Activated CD4-positive, alpha-beta T cell treated with anti-CD3 and anti-CD28 coated beads, Interleukin-2, amount 10 ng/mL, durations not matched to agents 7 days and 5 days (primary cell): ENCODE results near the gene SH2D3C. TPM values are rescaled to one million over a fixed set of nuclear protein-coding genes. Genes with fewer than 3 reads are reported as not detected.

Source experiments
- CTCF ChIA-PET: fragments of 350-600 bp; sonication (Branson Sonifier 250); formaldehyde crosslinking; loops from one replicate; lab custom pipeline; 2021; ENCODE audit warnings: antibody characterized with exemption; lab: Charles Lee
- POLR2A ChIA-PET: fragments of 350-600 bp; sonication (Branson Sonifier 250); formaldehyde crosslinking; loops from one replicate; lab custom pipeline; 2021; ENCODE audit warnings: antibody characterized with exemption; lab: Charles Lee
- DNase-seq: peaks from one replicate; pipeline ENCODE4 v3.0.0-alpha.2; 2020
- H3K27ac Mint-ChIP-seq: one replicate; pipeline ENCODE4 v1.8.0; 2021; ENCODE audit warnings: mild to moderate bottlenecking, moderate library complexity, mixed read lengths
- H3K27me3 Mint-ChIP-seq: one replicate; pipeline ENCODE4 v1.8.0; 2021; ENCODE audit warnings: mixed read lengths
- H3K36me3 Mint-ChIP-seq: one replicate; pipeline ENCODE4 v1.8.0; 2021; ENCODE audit warnings: low read depth, mixed read lengths
- H3K4me1 Mint-ChIP-seq: one replicate; pipeline ENCODE4 v1.8.0; 2021; ENCODE audit warnings: mixed read lengths
- H3K4me3 Mint-ChIP-seq: one replicate; pipeline ENCODE4 v1.8.0; 2021; ENCODE audit warnings: mild to moderate bottlenecking, moderate library complexity, mixed read lengths
- H3K9me3 Mint-ChIP-seq: one replicate; pipeline ENCODE4 v1.8.0; 2021; ENCODE audit warnings: mixed read lengths
- total RNA-seq, 2 experiments: library from RNA; stranded (reverse); gene quantifications; one replicate each; pipeline ENCODE4 v1.2.3, GENCODE V29; 2021

The SH2D3C gene
- total RNA-seq, 2 experiments from 2014 or later, result 67.9 to 71.4 TPM

- H3K27me3 Mint-ChIP-seq, result no peaks in the 10 kb centered on the region
- H3K4me1 Mint-ChIP-seq, result peaks cover 24% of the 10 kb centered on the region
- ChIA-PET POLR2A (no interaction called here), CTCF (no interaction called here)
- no peak overlapping the region for H3K4me3 Mint-ChIP-seq
- H3K9me3 Mint-ChIP-seq, result no peaks in the 10 kb centered on the region
- DNase-seq, result no peak
- H3K27ac Mint-ChIP-seq, result no peak overlapping the region
- peaks cover 33% of the 10 kb centered on the region for H3K36me3 Mint-ChIP-seq
Measured at GRCh38 chr9:127738666-127739065, 39.8 kb downstream of the SH2D3C start.

- Mint-ChIP-seq H3K4me3 (peak overlapping the region; percentile 82), H3K27me3 (no peaks in the 10 kb centered on the region), H3K9me3 (no peaks in the 10 kb centered on the region), H3K27ac (peak overlapping the region; percentile 94), H3K4me1 (peaks cover 27% of the 10 kb centered on the region), H3K36me3 (peaks cover 17% of the 10 kb centered on the region)
- POLR2A ChIA-PET, result interaction anchor here (1.0 to 1.5 kb wide), 2 partner anchors 50 to 62 kb away, joined by 3 read pairs; no protein-coding TSS in a partner anchor
- no peak for DNase-seq
- CTCF ChIA-PET, result interaction anchor here (0.9 to 3.0 kb wide), 41 partner anchors 9 to 402 kb away, joined by 3 to 31 read pairs (median 8); partner anchors contain the start of genes CDK9, CFAP157, PIP5KL1 and PTRH1
Measured at GRCh38 chr9:127735530-127736185, 42.8 kb downstream of the SH2D3C start.

GRCh38 chr9:127734747-127735529 lies 43.5 kb downstream of the SH2D3C start, which contains the start of gene TOR2A:
TSS of gene TOR2A (minus strand) at chr9:127735294. CDS start at chr9:127735270, 24 bp downstream.
- DNase-seq, result peak; percentile 99
- peak within 1 kb of the TSS; percentile 94 for H3K27ac Mint-ChIP-seq
- ChIA-PET POLR2A (interaction anchor here (1.0 to 1.5 kb wide), 2 partner anchors 50 to 62 kb away, joined by 3 read pairs; no protein-coding TSS in a partner anchor), CTCF (interaction anchor here (0.6 to 3.0 kb wide), 80 partner anchors 9 to 403 kb away, joined by 3 to 31 read pairs (median 5); partner anchors contain the start of genes CDK9, CFAP157, PIP5KL1 and PTRH1)
- peaks cover 17% of the 10 kb centered on the region for H3K36me3 Mint-ChIP-seq
- H3K27me3 Mint-ChIP-seq, result no peaks in the 10 kb centered on the region
- peak within 1 kb of the TSS; percentile 82 for H3K4me3 Mint-ChIP-seq
- H3K4me1 Mint-ChIP-seq, result peaks cover 27% of the 10 kb centered on the region
- H3K9me3 Mint-ChIP-seq, result no peaks in the 10 kb centered on the region

DNA sequence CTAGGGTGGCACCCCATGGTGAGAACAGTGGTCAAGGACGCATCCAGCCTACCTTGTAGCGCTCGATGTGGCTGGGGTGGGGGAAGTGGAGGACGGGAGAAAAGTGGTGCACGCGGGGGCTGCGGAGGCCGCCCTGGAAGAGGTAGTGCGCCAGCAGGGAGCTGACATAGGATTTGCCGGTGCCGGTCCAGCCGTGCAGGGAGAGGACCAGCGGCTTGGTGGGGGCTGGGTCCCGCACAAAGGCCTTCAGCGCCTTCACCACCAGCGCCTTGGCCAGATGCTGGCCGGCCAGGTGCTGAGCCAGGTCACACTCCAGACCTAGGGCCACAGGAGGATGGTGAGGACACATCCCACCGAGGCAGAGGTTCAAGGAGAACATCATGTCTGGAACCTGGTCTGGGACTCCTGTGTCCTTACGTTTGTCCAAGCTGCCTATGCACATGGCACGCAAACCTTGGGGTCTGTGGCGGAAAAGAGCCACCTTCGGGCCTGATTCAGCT lies 44.2 kb downstream of the SH2D3C start:
- Mint-ChIP-seq H3K27ac (peak overlapping the region; percentile 94), H3K4me1 (peaks cover 27% of the 10 kb centered on the region), H3K9me3 (no peaks in the 10 kb centered on the region), H3K27me3 (no peaks in the 10 kb centered on the region), H3K36me3 (peaks cover 15% of the 10 kb centered on the region), H3K4me3 (peak overlapping the region; percentile 82)
- CTCF ChIA-PET, result interaction anchor here (0.6 to 3.0 kb wide), 70 partner anchors 9 to 403 kb away, joined by 3 to 31 read pairs (median 5); partner anchors contain the start of genes CDK9, CFAP157, PIP5KL1 and PTRH1
- POLR2A ChIA-PET, result interaction anchor here (1.5 kb wide), 1 partner anchor 51 kb away, joined by 3 read pairs; no protein-coding TSS in a partner anchor
- no peak for DNase-seq

GRCh38 chr9:127733614-127734013 lies 44.9 kb downstream of the SH2D3C start:
- CTCF ChIA-PET, result interaction anchor here (0.5 to 3.0 kb wide), 18 partner anchors 11 to 213 kb away, joined by 3 to 31 read pairs (median 10); partner anchors contain the start of genes CDK9, PIP5KL1, PTRH1 and ST6GALNAC4
- Mint-ChIP-seq H3K4me3 (peak overlapping the region; percentile 82), H3K36me3 (peaks cover 12% of the 10 kb centered on the region), H3K4me1 (peaks cover 27% of the 10 kb centered on the region), H3K27me3 (no peaks in the 10 kb centered on the region), H3K9me3 (no peaks in the 10 kb centered on the region), H3K27ac (peak overlapping the region; percentile 39)
- no peak for DNase-seq
- POLR2A ChIA-PET, result no interaction called here

GRCh38 chr9:127732444-127732843 lies 46.0 kb downstream of the SH2D3C start:
- Mint-ChIP-seq H3K27me3 (no peaks in the 10 kb centered on the region), H3K4me1 (peaks cover 27% of the 10 kb centered on the region), H3K9me3 (no peaks in the 10 kb centered on the region), H3K4me3 (no peak overlapping the region), H3K36me3 (peaks cover 4% of the 10 kb centered on the region), H3K27ac (no peak overlapping the region)
- ChIA-PET POLR2A (no interaction called here), CTCF (no interaction called here)
- DNase-seq, result no peak

DNA sequence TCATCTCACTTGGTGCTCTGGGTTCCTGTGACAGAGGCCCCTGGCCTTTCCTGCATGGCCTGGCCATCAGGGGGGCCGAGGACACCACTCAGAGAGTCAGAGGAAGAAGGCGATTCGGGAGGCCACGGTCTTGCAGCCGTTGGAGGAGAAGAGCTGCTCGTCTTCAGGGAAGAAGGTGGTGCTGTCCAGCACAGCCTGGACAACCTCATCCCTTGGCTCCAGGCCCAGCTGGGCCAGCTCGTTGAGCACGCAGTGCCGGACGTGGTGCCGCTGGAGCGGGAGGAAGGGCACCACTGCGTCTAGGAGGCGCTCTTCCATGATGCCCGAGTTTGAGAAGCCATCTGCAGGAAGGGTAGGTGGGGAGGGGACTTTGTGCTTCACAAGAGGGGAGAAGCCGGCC lies 46.5 kb downstream of the SH2D3C start:
- H3K27ac Mint-ChIP-seq, result no peak overlapping the region
- H3K4me1 Mint-ChIP-seq, result peaks cover 24% of the 10 kb centered on the region
- no peaks in the 10 kb centered on the region for H3K9me3 Mint-ChIP-seq
- no peak overlapping the region for H3K4me3 Mint-ChIP-seq
- peaks cover under 1% of the 10 kb centered on the region for H3K36me3 Mint-ChIP-seq
- no peaks in the 10 kb centered on the region for H3K27me3 Mint-ChIP-seq
- ChIA-PET CTCF (no interaction called here), POLR2A (no interaction called here)
- DNase-seq, result no peak

GRCh38 chr9:127730799-127731410 lies 47.6 kb downstream of the SH2D3C start:
- H3K4me1 Mint-ChIP-seq, result peaks cover 18% of the 10 kb centered on the region
- no peaks in the 10 kb centered on the region for H3K36me3 Mint-ChIP-seq
- H3K9me3 Mint-ChIP-seq, result no peaks in the 10 kb centered on the region
- H3K27ac Mint-ChIP-seq, result no peak overlapping the region
- ChIA-PET POLR2A (no interaction called here), CTCF (interaction anchor here (0.8 to 1.4 kb wide), 2 partner anchors 17 to 62 kb away, joined by 3 to 4 read pairs; no protein-coding TSS in a partner anchor)
- no peak for DNase-seq
- H3K27me3 Mint-ChIP-seq, result no peaks in the 10 kb centered on the region
- no peak overlapping the region for H3K4me3 Mint-ChIP-seq

GRCh38 chr9:127730262-127730661 lies 48.2 kb downstream of the SH2D3C start:
- POLR2A ChIA-PET, result no interaction called here

GRCh38 chr9:127729522-127730256 lies 48.8 kb downstream of the SH2D3C start:
- Mint-ChIP-seq H3K4me3 (no peak overlapping the region), H3K27ac (no peak overlapping the region), H3K36me3 (no peaks in the 10 kb centered on the region), H3K4me1 (peaks cover 12% of the 10 kb centered on the region), H3K27me3 (no peaks in the 10 kb centered on the region), H3K9me3 (no peaks in the 10 kb centered on the region)
- ChIA-PET CTCF (interaction anchor here (0.6 to 1.4 kb wide), 7 partner anchors 15 to 191 kb away, joined by 3 to 5 read pairs (median 4); no protein-coding TSS in a partner anchor), POLR2A (no interaction called here)
- DNase-seq, result no peak

More at GRCh38 chr9:127730262-127730661, 48.2 kb downstream of the SH2D3C start:
- no peak for DNase-seq
- no peak overlapping the region for H3K4me3 Mint-ChIP-seq
- H3K36me3 Mint-ChIP-seq, result no peaks in the 10 kb centered on the region
- CTCF ChIA-PET, result interaction anchor here (0.6 to 1.4 kb wide), 3 partner anchors 16 to 55 kb away, joined by 3 to 5 read pairs (median 4); no protein-coding TSS in a partner anchor
- H3K4me1 Mint-ChIP-seq, result peaks cover 13% of the 10 kb centered on the region
- no peaks in the 10 kb centered on the region for H3K27me3 Mint-ChIP-seq
- H3K9me3 Mint-ChIP-seq, result no peaks in the 10 kb centered on the region
- no peak overlapping the region for H3K27ac Mint-ChIP-seq

DNA sequence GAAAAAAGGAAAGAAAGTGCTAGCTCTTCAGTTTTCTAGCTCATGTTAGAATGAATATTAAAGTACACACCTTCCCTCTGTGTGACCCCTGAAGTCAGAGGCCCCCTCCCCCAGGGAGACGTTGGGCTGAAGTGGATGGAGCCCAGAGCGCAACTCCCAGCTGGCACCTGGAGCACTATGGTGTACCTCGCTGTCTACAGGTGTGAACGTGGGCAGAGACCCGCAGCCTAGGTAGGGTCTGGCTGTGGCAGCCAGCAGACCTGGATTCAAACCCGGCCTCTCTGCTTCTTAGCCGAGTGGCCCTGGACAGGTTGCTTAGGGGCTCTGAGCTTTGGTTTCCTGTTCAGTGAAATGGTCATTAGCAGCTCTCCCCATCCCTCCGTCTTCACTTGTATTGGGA lies 49.7 kb downstream of the SH2D3C start:
- Mint-ChIP-seq H3K36me3 (no peaks in the 10 kb centered on the region), H3K27ac (no peak overlapping the region), H3K9me3 (no peaks in the 10 kb centered on the region), H3K4me3 (no peak overlapping the region), H3K4me1 (peaks cover 4% of the 10 kb centered on the region), H3K27me3 (no peaks in the 10 kb centered on the region)
- POLR2A ChIA-PET, result no interaction called here
- CTCF ChIA-PET, result interaction anchor here (1.0 to 1.3 kb wide), 5 partner anchors 35 to 192 kb away, joined by 3 to 5 read pairs (median 4); no protein-coding TSS in a partner anchor
- no peak for DNase-seq
